SK-N-SH treated with all-trans-retinoic acid at 6 μM for 48 hours (cell line): ENCODE measurements around the gene NADK2.
A peak's percentile ranks its signal among the peaks of the same experiment; 100 is the strongest.

Experiments used
- ATAC-seq: fragments of 200-7000 bp; cut with Tn5 transposase; 3 replicates; pipeline ENCODE4 v1.9.1; 2020; ENCODE audit warnings: mild to moderate bottlenecking, moderate library complexity
- ARNTL ChIP-seq: fragments of 450-650 bp; formaldehyde crosslinking; IDR thresholded peaks from 2 replicates; pipeline ENCODE4 v1.5.0; 2020; ENCODE audit warnings: low read depth, mild to moderate bottlenecking, moderate library complexity, borderline replicate concordance
- BACH2 ChIP-seq: fragments of 250-450 bp; sonication (Bioruptor Pico); IDR thresholded peaks from 2 replicates; pipeline ENCODE4 v1.9.0; 2021; ENCODE audit warnings: mild to moderate bottlenecking, borderline replicate concordance
- CREB5 ChIP-seq: fragments of 250-450 bp; sonication (Bioruptor Pico); IDR thresholded peaks from 2 replicates; pipeline ENCODE4 v1.5.1; 2020; ENCODE audit warnings: low read depth, mild to moderate bottlenecking, moderate library complexity
- CSDC2 ChIP-seq: fragments of 250-450 bp; sonication (Bioruptor Pico); IDR thresholded peaks from 2 replicates; pipeline ENCODE4 v1.5.0; 2020; ENCODE audit warnings: mild to moderate bottlenecking, moderate library complexity
- CSRNP3 ChIP-seq: fragments of 250-450 bp; sonication (Bioruptor Pico); IDR thresholded peaks from 2 replicates; pipeline ENCODE4 v1.5.1; 2021; ENCODE audit warnings: mild to moderate bottlenecking, moderate library complexity
- GLIS3 ChIP-seq: fragments of 250-450 bp; sonication (Bioruptor Pico); IDR thresholded peaks from 2 replicates; pipeline ENCODE4 v1.5.0; 2020; ENCODE audit warnings: mild to moderate bottlenecking, moderate library complexity
- ISL1 ChIP-seq: fragments of 250-450 bp; sonication (Bioruptor Pico); IDR thresholded peaks from 2 replicates; pipeline ENCODE4 v2.1.2; 2022; ENCODE audit warnings: mild to moderate bottlenecking, moderate library complexity
- OSR1 ChIP-seq: fragments of 250-450 bp; sonication (Bioruptor Pico); IDR thresholded peaks from 2 replicates; pipeline ENCODE4 v1.8.0; 2022; ENCODE audit warnings: moderate library complexity, mild to moderate bottlenecking, inconsistent platforms
- PATZ1 ChIP-seq: fragments of 250-450 bp; sonication (Bioruptor Pico); IDR thresholded peaks from 2 replicates; pipeline ENCODE4 v1.8.0; 2020; ENCODE audit warnings: mild to moderate bottlenecking, moderate library complexity, borderline replicate concordance
- POU6F1 ChIP-seq: fragments of 250-450 bp; sonication (Bioruptor Pico); IDR thresholded peaks from 2 replicates; pipeline ENCODE4 v1.8.0; 2021; ENCODE audit warnings: low read depth, mild to moderate bottlenecking, moderate library complexity, borderline replicate concordance
- RARB ChIP-seq: fragments of 250-450 bp; sonication (Bioruptor Pico); IDR thresholded peaks from 2 replicates; pipeline ENCODE4 v1.8.0; 2021; ENCODE audit warnings: mild to moderate bottlenecking, moderate library complexity
- TCF4 ChIP-seq: fragments of 250-450 bp; sonication (Bioruptor Pico); IDR thresholded peaks from 2 replicates; pipeline ENCODE4 v1.8.0; 2021; ENCODE audit warnings: mild to moderate bottlenecking, moderate library complexity, borderline replicate concordance
- TOX ChIP-seq: fragments of 250-450 bp; sonication (Bioruptor Pico); IDR thresholded peaks from 2 replicates; pipeline ENCODE4 v1.8.0; 2021; ENCODE audit warnings: mild to moderate bottlenecking, moderate library complexity, borderline replicate concordance
- TSHZ2 ChIP-seq: fragments of 250-450 bp; sonication (Bioruptor Pico); IDR thresholded peaks from 2 replicates; pipeline ENCODE4 v1.5.0; 2020; ENCODE audit warnings: mild to moderate bottlenecking, moderate library complexity
- ZC3H10 ChIP-seq: fragments of 250-450 bp; sonication (Bioruptor Pico); IDR thresholded peaks from 2 replicates; pipeline ENCODE4 v1.5.1; 2021; ENCODE audit warnings: mild to moderate bottlenecking, moderate library complexity
- ZFP3 ChIP-seq: fragments of 250-450 bp; sonication (Bioruptor Pico); IDR thresholded peaks from 2 replicates; pipeline ENCODE4 v1.5.0; 2020; ENCODE audit warnings: mild to moderate bottlenecking, moderate library complexity
- ZNF565 ChIP-seq: fragments of 450-650 bp; formaldehyde crosslinking; conservative IDR thresholded peaks from 2 replicates; pipeline ENCODE4 v1.5.0; 2020; ENCODE audit warnings: low read depth, mild to moderate bottlenecking, moderate library complexity
- ZNF70 ChIP-seq: fragments of 450-650 bp; formaldehyde crosslinking; IDR thresholded peaks from 2 replicates; pipeline ENCODE4 v1.5.0; 2020; ENCODE audit warnings: mild to moderate bottlenecking, moderate library complexity
- ZNF8 ChIP-seq: fragments of 450-650 bp; formaldehyde crosslinking; IDR thresholded peaks from 2 replicates; pipeline ENCODE4 v1.5.0; 2020; ENCODE audit warnings: mild to moderate bottlenecking, moderate library complexity

The NADK2 gene

GRCh38 chr5:36228505-36228904 is 13.2 kb downstream of the NADK2 start:
- TF ChIP-seq BACH2 (CRISPR knock-in tag) (no peak), GLIS3 (CRISPR knock-in tag) (no peak), ZC3H10 (CRISPR knock-in tag) (no peak), OSR1 (CRISPR knock-in tag) (no peak), ZFP3 (no peak), TSHZ2 (CRISPR knock-in tag) (no peak), TCF4 (CRISPR knock-in tag) (no peak), ZNF565 (CRISPR knock-in tag) (no peak), TOX (CRISPR knock-in tag) (no peak), POU6F1 (CRISPR knock-in tag) (no peak), ZNF8 (CRISPR knock-in tag) (no peak), RARB (CRISPR knock-in tag) (no peak), CSDC2 (CRISPR knock-in tag) (no peak)
- no peak for ATAC-seq

- TF ChIP-seq GLIS3 (CRISPR knock-in tag) (no peak), TCF4 (CRISPR knock-in tag) (peak; percentile 79)
- ATAC-seq, result peak; percentile 37; the same call in 1 of the 3 replicates
Observed at GRCh38 chr5:36227046-36227445, 14.7 kb downstream of the NADK2 start.

GRCh38 chr5:36222620-36223019 is 19.1 kb downstream of the NADK2 start:
- no peak for ATAC-seq
- TF ChIP-seq ZNF565 (CRISPR knock-in tag), result no peak
- no peak for TF ChIP-seq OSR1 (CRISPR knock-in tag)
- no peak for TF ChIP-seq ARNTL

GRCh38 chr5:36217988-36218387 is 23.7 kb downstream of the NADK2 start:
- TF ChIP-seq TOX (CRISPR knock-in tag), result no peak
- no peak for TF ChIP-seq CSDC2 (CRISPR knock-in tag)
- TF ChIP-seq ZFP3, result no peak
- no peak for TF ChIP-seq ZNF8 (CRISPR knock-in tag)
- no peak for TF ChIP-seq ISL1 (CRISPR knock-in tag)
- no peak for TF ChIP-seq TCF4 (CRISPR knock-in tag)
- no peak for TF ChIP-seq CSRNP3 (CRISPR knock-in tag)
- TF ChIP-seq TSHZ2 (CRISPR knock-in tag), result no peak
- no peak for TF ChIP-seq PATZ1
- TF ChIP-seq ZNF70 (CRISPR knock-in tag), result no peak
- TF ChIP-seq RARB (CRISPR knock-in tag), result no peak
- no peak for TF ChIP-seq GLIS3 (CRISPR knock-in tag)
- TF ChIP-seq CREB5, result no peak
- TF ChIP-seq ZC3H10 (CRISPR knock-in tag), result no peak
- TF ChIP-seq ARNTL, result no peak
- ATAC-seq, result no peak
